Mesenchymal stem cell (in vitro differentiated cells and primary cell): ENCODE data around the gene WWTR1.

Experiments used
- DNase-seq: peaks from one replicate; pipeline ENCODE4 v3.0.0-alpha.2; 2013
- H2AFZ ChIP-seq: one replicate; pipeline ENCODE4 v1.6.1; 2013; ENCODE audit warnings: low read depth, mild to moderate bottlenecking, control low read depth, inconsistent platforms, low read length, moderate library complexity
- H2AK5ac ChIP-seq: 2 replicates; pipeline ENCODE4 v1.6.1; 2013; ENCODE audit warnings: low read length, moderate library complexity, mild to moderate bottlenecking, inconsistent platforms; ENCODE audit not compliant: severe bottlenecking
- H2BK120ac ChIP-seq: one replicate; pipeline ENCODE4 v1.6.1; 2013; ENCODE audit warnings: low read depth, mild to moderate bottlenecking, inconsistent platforms, low read length, moderate library complexity
- H2BK12ac ChIP-seq, 2 experiments: one replicate each; pipeline ENCODE4 v1.6.1; 2013; ENCODE audit warnings: inconsistent platforms in 2 of 2, low read length in 2 of 2, mild to moderate bottlenecking in 2 of 2, moderate library complexity in 2 of 2, control low read depth in 1 of 2
- H2BK15ac ChIP-seq: one replicate; pipeline ENCODE4 v1.6.1; 2013; ENCODE audit warnings: mild to moderate bottlenecking, low read depth, inconsistent platforms; ENCODE audit not compliant: poor library complexity, severe bottlenecking
- H2BK5ac ChIP-seq: 2 replicates; pipeline ENCODE4 v1.6.1; 2013; ENCODE audit warnings: low read depth, mild to moderate bottlenecking, low read length, control low read depth, inconsistent platforms; ENCODE audit not compliant: poor library complexity, severe bottlenecking
- H3K14ac ChIP-seq, 2 experiments: one replicate each; pipeline ENCODE4 v1.6.1; 2013; ENCODE audit warnings: inconsistent platforms in 2 of 2, low read length in 2 of 2, control low read depth in 1 of 2, mild to moderate bottlenecking in 1 of 2, moderate library complexity in 1 of 2
- H3K18ac ChIP-seq, 2 experiments: one replicate each; pipeline ENCODE4 v1.6.1; 2013; ENCODE audit warnings: inconsistent platforms in 2 of 2, low read length in 2 of 2, control low read depth in 1 of 2, low read depth in 1 of 2, mild to moderate bottlenecking in 1 of 2
- H3K23ac ChIP-seq, 2 experiments: one replicate each; pipeline ENCODE4 v1.6.1; 2013; ENCODE audit warnings: inconsistent platforms in 2 of 2, low read length in 2 of 2, mild to moderate bottlenecking in 2 of 2, moderate library complexity in 2 of 2, control low read depth in 1 of 2
- H3K27ac ChIP-seq: 2 replicates; pipeline ENCODE4 v1.5.1; 2013; ENCODE audit warnings: mild to moderate bottlenecking, moderate library complexity, low read length, control low read depth, inconsistent platforms; ENCODE audit not compliant: poor library complexity, severe bottlenecking
- H3K27me3 ChIP-seq, 2 experiments: 2 replicates each; pipeline versions ENCODE4 v1.6.1 to v1.7.0; 2013; ENCODE audit warnings: low read length in 2 of 2, mild to moderate bottlenecking in 2 of 2, moderate library complexity in 2 of 2, control low read depth in 1 of 2, inconsistent platforms in 1 of 2; ENCODE audit not compliant: control insufficient read depth in 1 of 2, insufficient read depth in 1 of 2
- H3K36me3 ChIP-seq, 2 experiments: 2 replicates each; pipeline versions ENCODE4 v1.6.1 to v1.7.0; 2013; ENCODE audit warnings: low read length in 2 of 2, control low read depth in 1 of 2, inconsistent platforms in 1 of 2, low read depth in 1 of 2, mild to moderate bottlenecking in 1 of 2; ENCODE audit not compliant: insufficient read depth in 2 of 2, control insufficient read depth in 1 of 2
- H3K4ac ChIP-seq, 2 experiments: one replicate each; pipeline ENCODE4 v1.6.1; 2013; ENCODE audit warnings: inconsistent platforms in 2 of 2, low read length in 2 of 2, mild to moderate bottlenecking in 2 of 2, moderate library complexity in 2 of 2, control low read depth in 1 of 2, low read depth in 1 of 2
- H3K4me1 ChIP-seq: 2 replicates; pipeline ENCODE4 v1.6.1; 2013; ENCODE audit warnings: low read depth, low read length, control low read depth; ENCODE audit not compliant: control insufficient read depth, insufficient read depth
- H3K4me2 ChIP-seq: 2 replicates; pipeline ENCODE4 v1.6.1; 2013; ENCODE audit warnings: low read length, mild to moderate bottlenecking, inconsistent platforms; ENCODE audit not compliant: poor library complexity, severe bottlenecking
- H3K4me3 ChIP-seq, 2 experiments: 2 replicates each; pipeline versions ENCODE4 v1.5.1 to v1.7.0; 2013; ENCODE audit warnings: low read length in 2 of 2, mild to moderate bottlenecking in 2 of 2, control low read depth in 1 of 2, low read depth in 1 of 2; ENCODE audit not compliant: insufficient read depth in 1 of 2
- H3K79me1 ChIP-seq: replicated peaks from 2 replicates; pipeline ENCODE4 v1.6.1; 2013; ENCODE audit warnings: mild to moderate bottlenecking, control low read depth, low read length, inconsistent platforms; ENCODE audit not compliant: poor library complexity, severe bottlenecking
- H3K9ac ChIP-seq: 2 replicates; pipeline ENCODE4 v1.7.0; 2013; ENCODE audit warnings: mild to moderate bottlenecking, low read length, moderate library complexity
- H3K9me3 ChIP-seq: 2 replicates; pipeline ENCODE4 v1.7.0; 2013; ENCODE audit warnings: mild to moderate bottlenecking, low read length; ENCODE audit not compliant: control insufficient read depth
- H4K8ac ChIP-seq: one replicate; pipeline ENCODE4 v1.6.1; 2013; ENCODE audit warnings: inconsistent platforms, mild to moderate bottlenecking, low read length, moderate library complexity
- H4K91ac ChIP-seq: one replicate; pipeline ENCODE4 v1.6.1; 2013; ENCODE audit warnings: mild to moderate bottlenecking, low read length, inconsistent platforms
- WGBS: methylation state at CpG from one replicate; pipeline ENCODE4 v1.1.7; 2013; ENCODE audit warnings: mixed read lengths; 5-methylcytosine and 5-hydroxymethylcytosine counted together

The WWTR1 gene

DNA sequence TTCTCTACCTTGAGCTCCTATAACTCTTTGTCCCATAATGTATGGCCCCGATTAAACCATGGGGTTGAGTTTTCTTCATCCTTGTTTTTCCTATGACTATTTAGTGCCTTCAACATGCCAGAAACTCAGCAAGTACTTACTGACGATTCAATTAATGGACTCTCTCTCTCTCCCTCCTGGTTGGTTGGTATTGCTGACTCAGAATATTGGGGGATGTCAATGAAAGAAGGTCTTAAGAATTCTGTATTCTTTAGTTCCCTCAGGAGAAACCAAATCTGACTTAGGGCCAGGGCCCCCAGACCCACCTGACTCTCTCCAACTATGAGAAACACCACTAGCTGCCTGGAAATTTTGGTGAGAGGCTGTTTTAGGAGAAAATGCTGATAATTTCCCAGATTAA lies 142.6 kb downstream of the WWTR1 start:
- no peak overlapping the region for H2AK5ac ChIP-seq
- 100% methylated on average over 1 of the region's 2 CpGs for WGBS

GRCh38 chr3:149514471-149514870 lies 143.4 kb downstream of the WWTR1 start:
- no peak overlapping the region for H2BK15ac ChIP-seq
- H3K36me3 ChIP-seq, result peaks cover 6 to 38% of the 10 kb centered on the region in 2 experiments

More for the DNA sequence above, 142.6 kb downstream of the WWTR1 start:
- no peaks in the 10 kb centered on the region for H3K27me3 ChIP-seq
- H3K18ac ChIP-seq, result no peak overlapping the region
- no peak for DNase-seq
- H4K91ac ChIP-seq, result no peak overlapping the region
- no peak overlapping the region for H3K9ac ChIP-seq
- H2BK120ac ChIP-seq, result no peak overlapping the region
- H3K4me2 ChIP-seq, result no peak overlapping the region
- H3K27ac ChIP-seq, result no peak overlapping the region
- no peak overlapping the region for H2BK15ac ChIP-seq
- H3K4me3 ChIP-seq, result no peak overlapping the region
- no peak overlapping the region for H2AFZ ChIP-seq
- H4K8ac ChIP-seq, result no peak overlapping the region
- H3K9me3 ChIP-seq, result no peaks in the 10 kb centered on the region
- peaks cover 2% of the 10 kb centered on the region for H3K79me1 ChIP-seq
- peaks cover 6 to 46% of the 10 kb centered on the region in 2 experiments for H3K36me3 ChIP-seq
- H3K14ac ChIP-seq, result no peak overlapping the region
- H3K4me1 ChIP-seq, result no peaks in the 10 kb centered on the region
- H3K23ac ChIP-seq, result no peak overlapping the region
- H3K4ac ChIP-seq, result no peak overlapping the region
- H2BK5ac ChIP-seq, result no peak overlapping the region
- H2BK12ac ChIP-seq, result no peak overlapping the region

GRCh38 chr3:149512073-149512782 lies 145.6 kb downstream of the WWTR1 start:
- H2AFZ ChIP-seq, result no peak overlapping the region
- no peak overlapping the region for H4K8ac ChIP-seq
- no peaks in the 10 kb centered on the region for H3K79me1 ChIP-seq
- H2BK12ac ChIP-seq, result no peak overlapping the region
- peaks cover 11% of the 10 kb centered on the region for H3K4me1 ChIP-seq
- no peak overlapping the region for H4K91ac ChIP-seq
- no peak overlapping the region for H3K4ac ChIP-seq
- H3K27ac ChIP-seq, result no peak overlapping the region
- H3K23ac ChIP-seq, result no peak overlapping the region
- H3K9me3 ChIP-seq, result no peaks in the 10 kb centered on the region
- no peak overlapping the region for H3K4me2 ChIP-seq
- peak overlapping the region; percentile 41 for H3K9ac ChIP-seq
- H2BK15ac ChIP-seq, result no peak overlapping the region
- H3K14ac ChIP-seq, result no peak overlapping the region
- 24% methylated on average over 9 of the region's 9 CpGs for WGBS
- no peak overlapping the region for H2BK5ac ChIP-seq
- H3K4me3 ChIP-seq, result no peak overlapping the region
- no peak overlapping the region for H2AK5ac ChIP-seq
- no peak overlapping the region for H3K18ac ChIP-seq
- peaks cover 3 to 19% of the 10 kb centered on the region in 2 experiments for H3K36me3 ChIP-seq
- no peak overlapping the region for H2BK120ac ChIP-seq
- DNase-seq, result peak; percentile 74
- no peaks in the 10 kb centered on the region for H3K27me3 ChIP-seq

More at GRCh38 chr3:149514471-149514870, 143.4 kb downstream of the WWTR1 start:
- no peak overlapping the region for H4K8ac ChIP-seq
- H3K14ac ChIP-seq, result no peak overlapping the region
- peaks cover 2% of the 10 kb centered on the region for H3K79me1 ChIP-seq
- H2AK5ac ChIP-seq, result no peak overlapping the region
- H3K4me1 ChIP-seq, result peaks cover under 1% of the 10 kb centered on the region
- no peak overlapping the region for H2BK120ac ChIP-seq
- H3K9me3 ChIP-seq, result no peaks in the 10 kb centered on the region
- DNase-seq, result no peak
- H3K23ac ChIP-seq, result no peak overlapping the region
- H2BK5ac ChIP-seq, result no peak overlapping the region
- H3K4ac ChIP-seq, result no peak overlapping the region
- no peak overlapping the region for H3K27ac ChIP-seq
- 95% methylated on average over 2 of the region's 2 CpGs for WGBS
- H4K91ac ChIP-seq, result no peak overlapping the region
- no peak overlapping the region for H3K4me2 ChIP-seq
- H2AFZ ChIP-seq, result no peak overlapping the region
- H3K18ac ChIP-seq, result no peak overlapping the region
- no peak overlapping the region for H3K9ac ChIP-seq
- H3K4me3 ChIP-seq, result no peak overlapping the region
- no peaks in the 10 kb centered on the region for H3K27me3 ChIP-seq
- no peak overlapping the region for H2BK12ac ChIP-seq

- Histone ChIP-seq H2AFZ (no peak overlapping the region), H3K14ac (no peak overlapping the region), H2BK5ac (no peak overlapping the region), H3K4ac (no peak overlapping the region), H3K9me3 (no peaks in the 10 kb centered on the region), H2BK15ac (no peak overlapping the region), H2BK120ac (no peak overlapping the region), H3K4me3 (no peak overlapping the region), H3K4me2 (no peak overlapping the region), H4K8ac (no peak overlapping the region), H3K4me1 (peaks cover 13% of the 10 kb centered on the region), H3K18ac (no peak overlapping the region), H3K79me1 (no peaks in the 10 kb centered on the region), H2BK12ac (no peak overlapping the region), H3K23ac (no peak overlapping the region), H3K27me3 (no peaks in the 10 kb centered on the region), H3K36me3 (peaks cover 3 to 8% of the 10 kb centered on the region in 2 experiments), H2AK5ac (peak overlapping the region; percentile 41), H3K27ac (no peak overlapping the region), H3K9ac (no peak overlapping the region), H4K91ac (no peak overlapping the region)
- WGBS, result 76% methylated on average over 3 of the region's 3 CpGs
- DNase-seq, result no peak
These were observed 146.7 kb downstream of the WWTR1 start for GRCh38 chr3:149511040-149511626.
